NCI-H226 (cell line): ENCODE results near the gene UBE2O.

Experiments used
- DNase-seq: peaks from one replicate; pipeline ENCODE4 v3.0.0-alpha.2; 2015

Gene UBE2O

GRCh38 chr17:76437467-76438402 lies 15.2 kb downstream of the UBE2O start:
- no peak for DNase-seq

GRCh38 chr17:76435751-76436150 lies 17.2 kb downstream of the UBE2O start:
- DNase-seq = no peak

GRCh38 chr17:76434870-76435269 lies 18.1 kb downstream of the UBE2O start:
- DNase-seq = no peak

DNA sequence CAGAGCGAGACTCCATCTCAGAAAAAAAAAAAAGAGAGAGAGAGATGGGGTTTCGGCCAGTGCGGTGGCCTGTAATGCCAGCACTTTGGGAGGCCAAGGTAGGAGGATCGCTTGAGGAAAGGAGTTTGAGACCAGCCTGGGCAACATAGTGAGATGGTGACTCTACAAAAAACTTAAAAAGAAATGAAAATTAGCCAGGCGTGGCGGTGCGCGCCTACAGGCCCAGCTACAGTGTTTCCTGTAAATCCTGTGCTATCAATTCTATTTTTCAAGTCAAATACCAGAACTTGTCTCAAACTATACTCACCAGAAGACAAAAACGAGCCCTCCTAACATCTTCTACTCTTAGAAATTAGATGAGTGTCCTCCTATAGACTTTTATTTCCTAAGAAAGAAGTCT lies 19.3 kb downstream of the UBE2O start:
- DNase-seq = no peak

- DNase-seq = no peak
These were observed 20.1 kb downstream of the UBE2O start for GRCh38 chr17:76432712-76433336.

DNA sequence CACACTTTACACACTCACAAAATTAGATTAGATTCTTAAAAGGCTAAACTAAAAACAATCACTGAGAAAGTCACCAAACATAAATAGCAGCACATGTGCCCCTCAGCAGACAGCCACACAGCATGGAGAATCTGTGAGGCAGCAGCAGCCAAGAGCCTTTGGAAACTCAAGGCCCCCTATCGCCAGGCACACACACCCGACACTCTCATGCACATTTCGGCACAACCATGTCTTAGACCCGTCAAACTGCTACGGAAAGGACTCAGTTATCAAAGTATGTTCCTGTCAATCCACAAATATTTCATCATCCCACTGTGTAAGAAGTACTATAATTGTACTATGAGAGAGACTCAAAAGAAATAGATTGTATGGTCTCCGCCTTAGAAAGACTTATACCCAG lies 20.9 kb downstream of the UBE2O start:
- no peak for DNase-seq

- DNase-seq = no peak
These were observed 21.4 kb downstream of the UBE2O start for GRCh38 chr17:76431509-76431908.

- no peak for DNase-seq
These were observed 24.4 kb downstream of the UBE2O start for GRCh38 chr17:76428511-76428910.

GRCh38 chr17:76427501-76428231 lies 25.3 kb downstream of the UBE2O start:
- DNase-seq = no peak

DNA sequence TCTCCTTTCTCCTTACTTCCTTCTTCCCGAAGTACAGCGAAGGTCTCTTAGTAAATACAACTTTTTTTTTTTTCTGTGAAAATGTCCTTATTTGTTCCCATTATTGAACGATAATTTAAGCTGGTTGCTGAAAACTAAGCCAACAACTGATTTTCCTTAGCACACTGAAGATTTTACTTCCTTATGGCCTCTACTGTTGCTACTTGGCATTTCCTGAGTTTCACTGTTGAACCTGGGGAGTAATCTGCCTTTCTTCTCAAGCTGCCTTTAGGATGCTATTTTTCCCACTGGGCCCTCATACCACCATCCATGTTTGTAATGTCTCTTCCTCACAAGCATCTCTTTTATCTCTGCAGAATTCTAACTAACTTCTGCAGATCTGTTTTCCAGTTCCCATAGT lies 26.1 kb downstream of the UBE2O start:
- DNase-seq = no peak

DNA sequence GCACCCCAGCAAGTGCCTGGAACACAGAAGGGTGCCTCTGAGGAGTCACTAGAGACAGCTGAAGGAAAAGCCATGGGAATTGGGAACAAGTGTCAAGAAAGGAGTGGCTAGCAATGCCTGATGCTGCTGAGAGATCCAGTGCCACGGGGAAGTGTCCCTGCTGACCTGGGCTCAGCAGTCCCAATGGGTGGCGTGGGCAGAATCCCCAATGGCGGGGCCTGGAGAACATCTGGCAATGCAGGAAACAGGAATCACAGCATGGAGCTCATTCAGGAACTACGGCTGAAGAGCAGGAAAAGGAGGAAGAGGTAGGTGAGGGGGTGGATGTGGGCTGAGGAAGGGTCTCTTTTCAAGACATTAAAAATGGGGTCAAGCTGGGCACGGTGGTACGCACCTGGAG lies 30.1 kb downstream of the UBE2O start:
- DNase-seq = no peak

GRCh38 chr17:76422406-76422805 lies 30.5 kb downstream of the UBE2O start:
- no peak for DNase-seq

DNA sequence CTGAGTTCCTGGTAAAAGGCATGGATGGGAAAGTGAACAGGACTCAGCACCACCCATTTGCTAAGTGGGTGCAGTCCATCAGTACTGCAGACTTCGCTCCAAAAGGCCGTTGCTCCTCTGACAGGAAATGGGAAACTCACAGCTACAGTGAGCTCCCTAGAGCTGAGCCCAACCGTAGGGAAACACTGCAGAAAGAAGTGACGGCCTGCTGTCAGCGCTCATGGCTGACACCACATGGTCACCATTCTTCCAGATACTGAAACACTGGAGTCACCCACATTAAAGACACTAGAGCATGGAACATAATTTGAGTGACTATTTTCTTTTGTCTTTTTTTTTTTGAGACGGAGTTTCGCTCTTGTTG lies 31.9 kb downstream of the UBE2O start:
- no peak for DNase-seq

- DNase-seq = no peak
These were observed 32.5 kb downstream of the UBE2O start for GRCh38 chr17:76420356-76421043.

GRCh38 chr17:76419576-76420260 lies 33.2 kb downstream of the UBE2O start:
- DNase-seq = no peak

- DNase-seq = peak; percentile 59
These were observed 35.3 kb downstream of the UBE2O start for GRCh38 chr17:76417499-76418143.

- DNase-seq = no peak
These were observed 36.1 kb downstream of the UBE2O start for GRCh38 chr17:76416899-76417298.

GRCh38 chr17:76416457-76416856 lies 36.5 kb downstream of the UBE2O start:
- DNase-seq = no peak

- no peak for DNase-seq
These were observed 37.2 kb downstream of the UBE2O start for GRCh38 chr17:76415786-76416185.

DNA sequence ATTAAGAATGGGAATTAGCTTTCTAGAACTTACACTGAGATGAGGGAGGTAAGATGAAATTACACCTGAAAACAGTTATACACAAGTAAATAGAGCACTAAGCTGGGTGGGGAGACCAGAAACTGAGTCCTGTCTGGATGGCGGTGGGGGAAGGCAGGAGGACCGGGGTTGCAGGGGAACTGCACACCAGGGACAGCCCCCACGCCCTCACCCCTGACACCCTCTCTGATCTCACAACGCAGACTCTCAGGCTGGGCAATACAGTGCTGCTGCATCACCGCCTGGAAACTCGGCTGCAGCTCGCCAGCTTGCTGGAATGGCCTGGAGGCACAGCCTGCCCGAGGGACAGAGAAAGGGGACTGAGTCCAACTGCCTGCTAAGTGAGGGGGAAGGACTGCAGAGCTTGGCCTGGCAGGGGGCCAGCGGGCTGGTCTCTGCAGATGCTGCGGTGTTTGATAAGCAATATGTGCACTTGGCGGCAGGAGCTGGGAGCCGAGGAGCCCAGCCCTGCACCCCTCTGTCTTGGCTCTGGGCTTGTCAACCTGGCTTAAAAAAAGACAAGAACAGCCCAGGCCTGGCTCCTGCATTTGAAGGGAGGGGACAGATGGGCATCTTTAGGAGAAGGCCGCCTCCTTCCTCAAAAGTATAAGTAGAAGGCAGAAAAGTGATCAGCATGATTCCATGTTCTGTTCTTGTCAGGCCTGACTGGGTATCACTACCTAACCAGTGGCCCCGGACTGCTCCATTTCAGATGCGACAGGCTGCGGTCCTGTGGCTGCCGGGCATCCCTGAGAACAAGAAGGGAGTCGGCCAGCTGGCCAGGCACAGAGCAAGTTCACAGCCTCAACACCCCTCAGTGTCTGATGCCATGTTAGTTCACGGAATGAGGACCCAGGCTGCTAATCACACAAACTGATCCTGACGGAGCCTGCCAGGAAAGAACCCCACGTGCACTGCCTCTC lies 38.3 kb downstream of the UBE2O start:
- no peak for DNase-seq

GRCh38 chr17:76411247-76411646 lies 41.7 kb downstream of the UBE2O start:
- DNase-seq = no peak
